GM19239 (cell line): Measurements from ENCODE around the gene DNM2.

Experiments used
- DNase-seq: peaks from one replicate; pipeline ENCODE4 v3.0.0; 2011; ENCODE audit warnings: low spot score; ENCODE audit not compliant: insufficient read length
- FAIRE-seq: peaks from 2 replicates; lab custom pipeline; 2011; peaks lifted over from hg19 to GRCh38; lab: Jason Lieb, UNC

The DNM2 gene

DNA sequence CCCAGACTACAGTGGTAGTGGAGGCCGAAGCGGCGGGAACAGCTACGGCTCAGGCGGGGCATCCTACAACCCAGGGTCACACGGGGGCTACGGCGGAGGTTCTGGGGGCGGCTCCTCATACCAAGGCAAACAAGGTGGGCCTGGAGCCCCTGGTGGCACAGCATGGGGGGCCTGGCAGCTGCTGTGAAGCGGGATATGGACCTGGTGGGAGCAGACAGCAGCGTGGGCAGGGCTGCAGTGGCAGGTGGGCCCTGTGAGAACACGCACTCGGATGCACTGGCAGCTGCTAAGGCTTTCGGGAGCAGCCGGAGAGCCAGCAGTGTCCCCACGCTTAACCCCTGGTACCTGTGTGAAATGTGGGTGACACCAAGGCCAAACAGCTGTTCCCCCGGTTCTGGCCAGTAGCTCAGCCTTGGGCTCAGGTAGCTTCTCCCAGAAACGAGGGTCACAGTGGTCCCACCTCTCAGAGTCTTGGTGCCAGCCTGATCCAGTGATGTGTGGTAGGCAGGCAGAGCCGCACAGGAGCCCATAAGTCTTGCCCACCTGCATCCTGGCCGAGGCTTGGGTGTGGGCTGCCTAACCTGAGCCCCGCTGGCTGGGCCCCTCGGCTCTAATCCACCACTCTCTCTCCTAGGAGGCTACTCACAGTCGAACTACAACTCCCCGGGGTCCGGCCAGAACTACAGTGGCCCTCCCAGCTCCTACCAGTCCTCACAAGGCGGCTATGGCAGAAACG lies 29.2 kb upstream of the DNM2 start:
- FAIRE-seq (no peak), DNase-seq (no peak)

DNA sequence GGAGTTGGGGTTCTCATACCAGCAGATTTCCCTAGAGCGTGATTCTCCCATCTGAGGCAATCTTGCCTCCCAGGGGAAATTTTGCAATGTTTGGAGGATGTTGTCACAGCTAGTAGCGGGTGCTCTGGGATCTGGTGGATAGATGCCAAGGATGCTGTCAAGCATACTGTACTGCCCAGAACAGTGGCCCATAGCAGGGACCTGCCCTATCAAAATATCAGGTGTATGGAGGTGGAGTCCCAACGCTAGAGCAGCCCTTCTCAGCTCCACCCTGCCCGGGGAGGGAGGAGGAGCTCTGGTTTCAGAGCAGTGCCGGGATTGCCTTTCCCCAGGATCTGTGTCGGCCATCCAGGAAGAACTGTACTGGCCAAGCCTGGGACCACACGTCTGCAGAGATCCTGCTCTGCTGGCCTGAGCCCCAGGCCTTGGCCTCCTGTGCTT lies 27.5 kb upstream of the DNM2 start:
- no peak for DNase-seq

GRCh38 chr19:10691178-10691881 lies 26.5 kb upstream of the DNM2 start:
- no peak for DNase-seq
- FAIRE-seq = no peak

More for the DNA sequence above, 27.5 kb upstream of the DNM2 start:
- no peak for FAIRE-seq

DNA sequence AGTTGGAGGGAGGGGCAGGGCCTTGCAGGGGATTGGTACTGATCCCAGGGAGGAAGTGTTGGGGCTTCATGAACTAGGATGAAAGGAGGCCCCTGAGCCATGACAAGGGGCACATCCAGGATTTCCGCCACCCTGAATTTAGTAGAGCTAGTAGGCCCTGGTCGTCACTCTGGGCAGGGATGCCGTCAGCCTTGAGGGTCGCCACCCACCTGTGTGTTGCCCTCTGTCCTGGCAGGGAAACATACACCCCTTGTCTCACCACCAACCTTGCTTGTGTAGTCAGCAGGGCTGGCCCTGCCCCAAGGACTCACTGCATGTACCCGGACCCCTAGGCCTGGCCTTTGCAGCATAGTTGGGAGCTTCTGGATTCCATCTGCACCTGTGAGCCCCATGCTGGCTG lies 26.0 kb upstream of the DNM2 start:
- no peak for FAIRE-seq
- DNase-seq = no peak

DNA sequence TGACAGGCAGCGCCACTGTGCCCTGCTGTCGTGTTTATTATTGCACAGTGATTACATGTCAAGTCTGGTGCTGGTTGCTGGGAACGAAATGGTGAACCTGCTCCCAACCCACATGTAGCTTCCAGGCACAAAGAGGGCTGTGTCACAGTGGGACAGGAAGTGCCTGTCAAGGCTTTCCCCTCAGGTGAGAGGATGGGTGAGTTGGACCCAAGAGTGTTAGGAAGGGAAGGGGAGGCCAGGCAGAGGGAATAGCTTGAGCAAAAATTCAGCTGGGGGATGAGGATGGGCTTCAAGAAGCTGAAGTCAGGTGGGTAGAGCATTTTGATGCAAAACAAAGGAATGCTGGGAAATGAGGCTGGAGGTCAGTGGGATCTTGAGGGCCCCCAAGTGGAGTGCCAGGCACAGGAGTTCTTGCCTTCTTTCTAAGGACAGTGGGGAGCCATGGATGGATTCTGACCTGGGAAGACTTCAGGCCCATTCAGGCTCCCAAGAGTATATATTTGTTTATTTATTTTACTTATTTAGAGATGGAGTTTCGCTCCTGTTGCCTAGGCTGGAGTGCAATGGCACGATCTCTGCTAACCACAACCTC lies 25.1 kb upstream of the DNM2 start:
- DNase-seq (no peak), FAIRE-seq (no peak)

GRCh38 chr19:10694706-10695307 lies 23.1 kb upstream of the DNM2 start:
- no peak for DNase-seq
- no peak for FAIRE-seq

DNA sequence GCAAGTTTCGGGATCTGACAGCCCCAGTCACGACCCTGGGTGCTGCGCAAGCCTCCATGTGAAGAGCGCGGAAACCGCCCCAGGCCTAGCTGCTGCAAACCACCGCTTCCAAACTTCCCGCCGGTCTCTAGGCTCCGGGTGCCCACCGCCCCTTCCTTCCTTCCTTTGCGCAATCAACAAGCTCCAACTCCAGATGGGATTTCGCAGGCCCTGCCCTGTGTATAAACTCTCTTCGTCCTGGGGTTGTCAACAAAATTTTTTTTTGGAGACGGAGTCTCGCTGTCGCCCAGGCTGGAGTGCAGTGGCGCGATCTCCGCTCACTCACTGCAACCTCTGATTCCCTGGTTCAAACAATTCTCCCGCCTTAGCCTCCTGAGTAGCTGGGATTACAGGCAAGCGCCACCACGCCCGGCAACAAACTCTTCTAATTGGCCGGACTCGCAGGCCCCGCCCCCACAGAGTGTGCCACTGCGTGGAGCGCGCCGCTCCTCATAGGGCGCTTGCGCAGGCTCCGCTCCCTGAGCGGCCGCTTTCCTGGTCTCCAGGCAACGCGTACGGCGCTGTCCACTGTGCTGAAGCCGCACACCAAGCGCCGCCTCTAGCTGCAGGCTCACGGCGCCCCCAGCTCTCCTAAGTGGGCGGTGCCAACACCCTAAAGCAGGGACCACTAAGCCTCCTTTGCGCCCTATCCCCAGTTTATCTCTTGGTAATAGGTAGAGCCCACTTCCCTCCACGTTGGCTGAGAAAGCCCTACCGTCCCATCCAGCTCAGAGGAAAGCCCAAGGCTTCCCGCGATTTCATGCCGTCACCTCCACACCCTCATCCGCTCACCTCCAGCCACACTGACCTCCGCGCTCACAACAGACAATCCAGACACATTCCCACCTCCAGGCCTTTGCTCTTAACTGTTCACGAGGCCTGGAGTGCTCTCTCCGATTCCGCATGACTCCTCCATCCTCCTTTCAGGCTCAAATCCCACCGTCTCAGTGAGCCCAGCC lies 22.2 kb upstream of the DNM2 start:
- DNase-seq (peak; percentile 92), FAIRE-seq (peak; percentile 55)

GRCh38 chr19:10699650-10700335 lies 18.1 kb upstream of the DNM2 start:
- peak; percentile 45 for DNase-seq
- FAIRE-seq = peak; percentile 4

- FAIRE-seq (peak; percentile 23), DNase-seq (no peak)
Observed at GRCh38 chr19:10701955-10702525, 15.8 kb upstream of the DNM2 start.

DNA sequence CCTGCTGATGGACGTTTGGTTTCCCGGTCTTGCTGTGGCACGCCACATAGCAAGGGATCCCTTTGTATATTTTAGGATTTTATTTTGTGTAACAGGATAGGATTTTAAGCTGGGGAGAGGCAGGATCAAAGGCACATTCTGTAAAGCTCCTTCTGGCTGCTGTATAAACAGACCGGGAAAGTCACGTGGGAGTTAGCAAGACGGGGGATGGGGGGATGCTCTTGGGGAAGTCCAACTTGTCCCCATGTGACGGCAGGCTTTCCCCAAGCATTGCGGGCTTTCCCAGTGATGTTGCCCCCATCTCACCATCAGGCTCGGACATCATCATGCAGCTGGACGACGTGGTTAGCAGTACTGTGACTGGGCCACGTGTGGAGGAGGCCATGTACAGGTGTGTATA lies 10.9 kb upstream of the DNM2 start:
- DNase-seq (no peak), FAIRE-seq (no peak)

- no peak for DNase-seq
- no peak for FAIRE-seq
Observed at GRCh38 chr19:10707440-10707839, 10.4 kb upstream of the DNM2 start.

DNA sequence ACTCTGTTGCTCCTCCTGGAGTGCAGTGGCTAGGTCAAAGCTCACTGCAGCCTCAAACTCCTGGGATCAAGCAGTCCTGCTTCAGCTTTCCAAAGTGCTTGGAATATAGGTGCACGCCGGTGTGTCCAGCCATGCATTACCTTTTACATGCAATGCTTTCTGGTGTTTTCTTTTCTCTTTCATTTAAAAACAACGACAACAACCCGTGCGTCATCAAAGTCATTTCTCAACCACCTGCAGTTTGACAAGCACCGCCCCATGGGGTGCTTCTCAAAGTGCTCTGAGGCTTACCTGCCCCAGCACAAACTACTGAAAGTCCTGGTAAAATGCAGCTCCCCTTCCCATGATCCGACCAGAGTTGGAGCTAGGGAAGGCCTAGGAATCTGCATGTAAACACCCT lies 9.6 kb upstream of the DNM2 start:
- DNase-seq = no peak
- FAIRE-seq = no peak

DNA sequence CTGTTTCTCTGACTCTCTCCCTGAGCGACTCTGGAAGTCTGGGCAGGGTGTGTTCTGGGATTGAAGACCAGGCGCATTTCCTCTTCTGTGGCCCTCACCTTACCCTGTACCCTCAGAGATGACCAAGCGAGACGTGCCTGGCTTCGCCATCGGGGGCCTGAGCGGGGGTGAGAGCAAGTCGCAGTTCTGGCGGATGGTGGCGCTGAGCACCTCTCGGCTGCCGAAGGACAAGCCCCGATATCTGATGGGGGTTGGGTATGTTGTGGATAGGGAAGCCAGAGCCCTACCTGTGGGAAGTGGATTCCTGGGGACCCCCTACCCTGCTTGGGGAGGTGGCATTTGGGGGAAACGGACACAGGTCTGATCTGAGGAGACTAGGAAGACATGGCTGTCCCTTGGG lies 5.8 kb upstream of the DNM2 start:
- DNase-seq (no peak), FAIRE-seq (no peak)

DNA sequence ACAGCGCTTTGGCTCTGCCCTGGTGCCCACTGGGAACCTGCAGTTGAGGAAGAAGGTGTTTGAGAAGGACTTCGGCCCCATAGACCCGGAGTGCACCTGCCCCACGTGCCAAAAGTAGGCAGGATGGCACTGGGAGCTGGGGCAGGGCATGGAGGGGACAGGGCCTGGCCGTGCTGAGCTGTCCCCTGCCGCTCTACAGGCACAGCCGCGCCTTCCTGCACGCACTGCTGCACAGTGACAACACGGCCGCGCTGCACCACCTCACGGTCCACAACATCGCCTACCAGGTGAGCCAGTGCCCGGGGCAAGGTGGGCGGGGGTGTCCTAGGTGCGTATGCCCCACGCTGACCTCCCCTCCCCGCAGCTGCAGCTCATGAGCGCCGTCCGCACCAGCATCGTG lies 5.1 kb upstream of the DNM2 start:
- no peak for FAIRE-seq
- no peak for DNase-seq

DNA sequence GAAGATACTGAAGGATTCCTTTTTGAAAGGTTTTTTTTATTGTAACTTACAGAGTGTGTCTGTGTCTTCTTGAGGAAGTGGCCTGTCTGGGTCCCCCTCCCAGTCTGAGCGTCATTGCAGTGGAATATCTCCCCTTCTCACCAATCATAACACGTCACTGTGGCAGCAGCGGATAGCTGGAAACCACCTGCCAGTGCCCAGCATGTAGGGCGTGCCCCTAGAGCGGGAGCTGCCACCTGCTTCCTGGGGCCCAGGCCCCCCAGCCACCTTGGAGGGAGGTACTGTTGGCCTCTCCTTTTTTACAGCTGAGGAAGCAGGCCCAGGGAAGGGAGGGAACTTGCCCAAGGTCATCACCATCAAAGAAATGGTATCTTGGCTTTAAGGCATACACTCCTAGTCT lies 4.6 kb upstream of the DNM2 start:
- DNase-seq = no peak
- no peak for FAIRE-seq

GRCh38 chr19:10717054-10717355 lies 874 bp upstream of the DNM2 start:
- FAIRE-seq = no peak
- no peak for DNase-seq

GRCh38 chr19:10718205-10719196 lies 622 bp downstream of the DNM2 start:
- FAIRE-seq (no peak), DNase-seq (no peak)

- no peak for FAIRE-seq
- DNase-seq = no peak
Observed at GRCh38 chr19:10719466-10719961, 1.6 kb downstream of the DNM2 start.
